ENCODE data around the gene PLCL2.

GRCh38 chr3:16861432-16861831 is 23.3 kb upstream of the PLCL2 start:
- TF ChIP-seq CTCF (IDR thresholded peaks at IDR 0.05) (no peak), ZFX (IDR thresholded peaks at IDR 0.05; ENCODE audit: borderline replicate concordance) (no peak)
